ENCODE results near the gene VSTM2B.

Gene VSTM2B

DNA sequence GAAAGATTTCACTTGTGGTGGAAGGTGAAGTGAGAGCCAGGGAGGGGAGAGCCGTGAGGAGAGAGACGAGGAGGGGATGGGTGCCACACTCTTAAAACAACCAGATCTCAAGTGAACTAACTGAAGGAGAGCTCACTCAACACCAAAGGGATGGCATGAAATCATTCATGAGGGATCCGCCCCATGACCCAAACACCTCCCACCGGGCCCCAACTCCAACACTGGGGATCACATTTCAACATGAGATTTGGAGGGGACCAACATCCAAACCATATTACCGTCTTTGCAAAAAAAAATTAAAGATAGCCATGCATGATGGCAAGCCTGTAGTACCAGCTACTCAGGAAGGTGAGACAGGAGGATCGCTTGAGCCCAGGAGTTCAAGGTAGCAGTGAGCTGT lies 45.4 kb downstream of the VSTM2B start:
- no peak for DNase-seq

DNA sequence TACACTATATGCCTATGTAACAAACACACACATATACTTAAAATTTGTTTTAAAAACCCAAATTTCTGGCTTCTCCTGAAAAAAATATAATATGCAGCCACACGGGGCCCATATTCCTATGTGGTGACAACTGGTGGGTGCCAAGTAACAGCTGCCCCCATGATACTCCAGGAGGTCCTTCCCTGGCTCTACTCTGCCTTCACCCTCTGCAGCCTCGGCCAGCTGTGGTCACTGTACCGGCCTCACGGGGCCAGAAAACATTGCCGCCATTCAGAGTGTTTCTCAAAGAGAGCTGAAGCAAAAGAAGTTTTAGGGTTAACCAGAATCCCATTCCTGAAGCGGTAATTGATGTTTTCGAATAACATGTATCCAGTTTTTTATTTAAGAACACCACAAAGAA lies 47.7 kb downstream of the VSTM2B start:
- no peak for DNase-seq

DNA sequence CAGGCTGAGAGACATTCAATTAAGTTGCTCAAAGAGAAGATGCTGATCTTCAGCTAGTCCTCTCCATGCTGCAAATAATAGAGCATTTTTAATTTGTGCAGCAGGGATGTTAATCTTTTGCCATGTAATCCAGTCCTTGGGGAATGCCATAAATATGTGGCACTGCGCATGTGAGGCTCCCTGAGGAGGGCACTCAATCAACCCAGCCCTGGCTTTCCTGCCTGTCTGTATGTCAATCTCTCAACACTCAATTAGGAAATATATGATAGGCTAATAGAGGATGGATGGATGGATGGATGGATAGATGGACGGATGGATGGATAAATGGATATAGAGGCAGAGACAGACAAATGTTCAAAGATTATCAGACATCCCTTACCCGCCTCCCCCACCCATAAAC lies 48.7 kb downstream of the VSTM2B start:
- no peak for DNase-seq

DNA sequence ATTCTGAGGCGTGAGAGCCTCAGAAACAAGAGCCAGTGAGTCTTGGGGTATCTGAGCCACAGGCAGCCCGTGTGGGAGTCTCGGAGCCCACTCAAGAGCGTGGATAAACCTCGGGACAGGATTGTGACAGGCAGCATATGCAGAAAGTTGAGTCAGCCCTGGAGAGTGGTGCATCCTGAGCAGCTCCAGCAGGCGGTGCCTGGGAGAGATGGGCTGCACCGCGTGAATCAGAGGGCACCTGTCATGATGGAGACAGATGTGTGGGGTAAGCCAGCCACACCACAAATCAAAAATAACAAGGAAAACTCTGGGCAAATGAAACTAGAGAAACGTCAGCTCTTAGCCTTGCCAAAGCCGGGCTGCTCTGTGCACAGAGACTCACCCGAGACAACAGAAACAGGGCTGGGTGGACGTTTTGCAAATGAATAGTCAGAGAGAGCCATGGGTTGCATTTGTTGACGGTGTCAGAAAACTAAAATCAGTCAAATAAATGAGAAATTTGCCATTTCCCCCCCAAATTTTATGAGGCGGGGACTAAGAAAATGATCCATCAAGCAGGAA lies 50.3 kb downstream of the VSTM2B start:
- no peak for DNase-seq

DNA sequence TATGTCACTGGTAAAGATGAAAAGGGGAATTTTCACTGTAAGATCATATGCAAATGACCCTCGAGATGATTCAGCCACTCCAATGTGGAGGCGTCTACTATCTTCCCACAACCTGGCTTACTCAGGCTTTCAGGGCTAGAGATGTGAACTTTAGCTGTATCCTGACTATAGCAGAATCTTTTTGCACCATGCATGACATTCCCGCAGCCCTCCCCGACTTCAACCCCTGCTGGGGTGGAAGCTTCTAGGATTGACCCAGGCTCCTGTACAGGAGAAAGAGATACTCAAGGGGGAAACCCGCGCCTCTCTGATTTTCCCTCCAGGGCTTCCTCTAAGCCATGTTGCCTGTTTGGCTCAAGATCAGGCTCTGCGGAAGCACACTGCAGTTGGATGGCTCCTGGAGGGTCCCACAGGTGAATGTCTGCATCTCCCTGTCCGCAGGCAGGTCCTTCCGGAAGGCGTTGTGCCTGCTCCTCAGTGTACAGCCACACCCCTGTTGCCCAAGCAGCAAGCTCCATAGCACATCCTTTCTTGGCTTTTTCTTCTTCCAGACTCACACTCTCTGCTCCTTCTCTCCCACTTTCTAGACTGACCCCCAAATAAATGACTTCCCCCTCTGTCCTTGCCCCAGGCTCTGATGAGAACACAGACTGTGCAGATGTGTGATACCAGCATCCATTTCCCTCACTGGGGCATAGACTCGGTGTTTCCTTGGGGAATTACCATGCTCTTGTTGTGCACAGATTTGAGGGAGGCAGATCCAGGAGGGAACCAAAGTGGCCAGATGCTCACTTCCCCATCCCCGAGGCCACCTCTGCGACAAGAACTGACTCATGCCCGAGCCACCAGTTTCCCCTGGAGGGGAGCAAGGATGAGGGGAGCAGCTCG lies 51.2 kb downstream of the VSTM2B start:
- DNase-seq = no peak

DNA sequence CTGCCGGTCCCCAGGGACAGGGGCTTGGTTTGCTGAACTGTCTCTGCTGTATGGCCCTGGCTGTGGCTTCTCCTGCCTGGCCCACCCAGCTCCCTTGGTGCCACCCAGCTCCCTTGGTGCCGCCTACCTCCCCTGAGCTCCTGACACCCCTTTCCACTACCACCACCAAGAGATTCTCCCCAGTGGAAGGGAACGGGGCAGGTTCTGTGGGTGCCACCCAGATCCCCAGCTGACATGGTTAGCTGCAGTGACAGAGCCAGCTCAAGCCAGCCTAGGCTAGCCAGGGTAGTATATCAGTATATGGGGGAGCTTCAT lies 51.8 kb downstream of the VSTM2B start:
- no peak for DNase-seq

DNA sequence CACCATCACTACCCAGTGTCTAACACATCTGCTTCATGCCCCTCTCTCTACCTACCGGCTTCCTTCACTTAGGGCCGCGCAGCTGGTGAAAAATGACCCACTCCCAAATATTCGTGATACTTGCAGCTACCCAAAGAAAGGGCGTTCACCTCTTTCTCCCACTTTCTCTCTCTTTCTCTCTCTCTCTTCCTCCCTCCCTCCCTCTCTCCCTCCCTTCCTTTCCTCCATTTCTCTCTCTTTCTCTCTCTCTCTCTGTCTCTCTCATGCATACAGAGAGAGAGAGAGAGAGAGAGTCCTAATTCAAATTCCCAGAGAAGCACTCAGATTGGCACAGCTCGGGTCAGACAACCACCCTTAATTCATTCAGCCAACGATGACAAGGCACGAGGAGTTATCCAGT lies 52.6 kb downstream of the VSTM2B start:
- no peak for DNase-seq

DNA sequence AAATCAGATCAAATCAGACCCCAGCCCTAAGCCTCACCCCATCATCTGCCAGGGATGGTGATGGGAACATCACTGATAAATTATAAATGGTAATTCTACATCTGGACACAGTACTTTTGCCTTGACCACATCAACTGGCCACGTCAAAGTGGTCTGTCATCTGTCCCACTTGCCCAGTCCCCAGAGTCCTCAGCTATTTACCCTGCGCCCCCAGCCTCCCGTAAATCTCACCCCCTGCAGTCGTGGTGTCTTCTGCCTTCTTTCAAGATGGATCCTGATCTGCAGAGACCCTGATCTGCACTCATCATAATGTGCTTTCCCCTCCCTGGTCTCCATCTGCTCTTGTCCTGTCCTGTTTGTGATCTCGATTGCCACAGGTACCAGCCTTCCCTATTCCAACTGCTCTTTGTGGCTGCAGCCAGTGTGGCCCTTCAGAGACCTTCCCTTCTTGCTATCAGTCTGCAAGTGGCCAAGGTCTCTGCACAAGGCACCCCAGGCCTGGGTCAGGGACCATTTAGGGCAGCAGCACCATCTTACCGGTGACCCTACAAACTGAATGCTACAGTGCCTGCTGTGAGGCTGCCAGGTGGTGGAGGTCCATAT lies 53.6 kb downstream of the VSTM2B start:
- DNase-seq = no peak

DNA sequence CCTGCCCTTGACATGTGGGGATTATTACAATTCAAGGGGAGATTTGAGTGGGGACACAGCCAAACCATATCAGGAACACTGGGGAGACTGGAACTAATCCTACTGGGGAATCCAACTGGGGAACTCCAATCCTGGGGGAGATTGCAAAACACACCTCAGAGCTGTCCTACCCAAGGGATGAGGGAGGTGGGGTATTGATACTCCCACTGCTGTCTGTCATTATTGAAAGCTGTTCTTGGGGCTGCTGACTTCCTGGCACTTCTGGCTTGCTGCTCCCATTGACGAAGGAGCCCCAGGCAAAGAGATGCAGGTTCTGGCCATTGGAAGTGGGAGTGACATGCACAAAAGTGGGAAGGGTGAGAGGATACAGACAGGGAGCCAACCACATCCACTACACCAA lies 55.6 kb downstream of the VSTM2B start:
- DNase-seq = no peak

DNA sequence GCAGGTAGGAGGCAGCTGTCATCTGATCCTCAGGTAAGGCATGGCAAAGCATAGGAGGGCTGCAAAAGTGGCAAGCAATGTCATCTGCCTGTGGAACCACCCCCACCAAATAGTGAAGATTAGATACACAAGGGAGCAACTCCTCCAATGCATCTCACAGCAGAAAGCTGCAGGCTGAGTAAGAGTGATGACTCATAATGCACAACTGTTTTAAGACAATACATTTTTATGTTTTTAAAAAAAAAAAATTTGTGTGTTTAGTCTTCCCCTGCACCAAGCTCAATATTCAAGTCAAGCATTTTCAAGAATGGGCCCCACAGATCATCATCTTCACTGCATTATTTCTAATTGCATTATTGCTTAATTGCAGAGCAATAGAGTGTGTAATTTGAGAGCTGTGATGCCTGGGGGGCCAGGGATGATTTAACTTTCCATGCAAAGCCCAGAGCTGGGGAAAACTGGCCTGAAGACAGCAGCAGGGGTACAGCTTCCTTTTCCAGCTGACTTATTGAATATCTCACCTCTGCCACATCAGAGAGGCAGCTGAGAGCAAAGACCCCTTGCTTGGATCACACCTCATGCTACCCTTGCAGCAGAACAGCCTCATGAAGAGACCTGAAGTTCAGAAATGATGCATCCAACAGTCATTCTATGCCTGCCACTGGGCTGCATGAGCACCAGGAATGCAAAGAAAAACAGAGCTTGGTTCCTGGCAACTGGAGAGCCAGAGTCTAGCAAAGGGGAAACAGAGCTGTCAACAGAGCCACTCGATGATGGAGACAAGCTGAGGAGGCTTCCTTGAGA lies 57.6 kb downstream of the VSTM2B start:
- no peak for DNase-seq

DNA sequence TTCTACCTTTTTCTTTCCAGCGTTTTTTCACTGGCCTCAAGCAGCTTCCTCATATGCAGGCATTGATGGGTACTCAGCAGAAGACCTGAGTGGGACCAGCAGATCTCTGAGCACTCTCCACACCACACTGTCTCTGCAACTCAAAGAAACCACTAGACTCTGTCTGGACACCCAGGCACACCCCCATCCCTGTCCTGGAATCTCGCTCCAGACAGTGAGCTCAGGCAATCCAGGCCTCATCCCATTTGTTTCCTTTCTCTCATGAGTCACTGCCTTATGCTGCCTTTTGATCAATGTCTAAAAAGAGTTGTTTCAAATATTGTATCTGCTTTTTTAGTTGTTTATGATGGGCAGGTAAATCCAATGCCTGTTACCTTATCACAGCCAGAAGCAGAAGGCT lies 60.6 kb downstream of the VSTM2B start:
- no peak for DNase-seq

DNA sequence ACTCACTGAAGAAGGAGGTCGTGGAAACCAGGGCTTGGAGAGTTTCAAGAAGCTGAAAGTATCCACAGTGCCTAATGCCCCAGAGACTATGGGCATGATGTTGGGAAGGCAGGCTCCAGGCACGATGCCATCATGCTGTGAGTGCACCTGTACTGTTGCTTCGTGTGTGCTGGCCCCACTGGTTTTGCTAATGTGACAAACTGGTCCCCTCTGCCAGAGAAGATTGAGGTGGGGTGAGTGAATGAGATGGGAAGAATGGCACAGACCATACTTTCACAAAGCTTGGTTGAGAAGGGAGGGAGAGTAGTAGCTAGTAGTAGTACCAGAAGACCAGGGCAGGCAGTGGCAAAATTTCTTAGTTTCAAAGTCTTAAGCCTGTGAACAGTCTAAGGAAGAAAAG lies 61.3 kb downstream of the VSTM2B start:
- no peak for DNase-seq

DNA sequence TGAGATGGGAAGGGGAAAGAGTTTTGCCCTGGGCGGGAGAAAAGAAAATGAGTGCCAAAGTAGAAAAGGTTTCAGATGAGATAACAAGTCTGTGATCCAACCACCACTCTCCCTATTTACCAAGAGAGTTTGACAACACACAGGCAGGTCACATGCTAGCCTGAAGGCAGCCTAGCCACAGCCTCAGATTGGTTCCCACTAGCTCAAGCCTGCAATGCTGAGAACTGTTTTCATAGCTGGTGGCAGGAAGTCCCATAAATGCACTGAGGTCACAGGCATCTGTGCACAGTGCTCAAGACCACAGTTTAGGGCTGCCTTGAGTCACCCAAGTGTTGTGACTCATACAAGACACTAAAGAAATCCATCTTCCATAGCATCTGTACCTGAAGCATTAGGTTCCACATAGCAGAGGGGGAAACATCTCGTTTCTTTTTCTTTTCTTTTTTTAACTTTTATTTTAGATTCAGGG lies 61.8 kb downstream of the VSTM2B start:
- no peak for DNase-seq

DNA sequence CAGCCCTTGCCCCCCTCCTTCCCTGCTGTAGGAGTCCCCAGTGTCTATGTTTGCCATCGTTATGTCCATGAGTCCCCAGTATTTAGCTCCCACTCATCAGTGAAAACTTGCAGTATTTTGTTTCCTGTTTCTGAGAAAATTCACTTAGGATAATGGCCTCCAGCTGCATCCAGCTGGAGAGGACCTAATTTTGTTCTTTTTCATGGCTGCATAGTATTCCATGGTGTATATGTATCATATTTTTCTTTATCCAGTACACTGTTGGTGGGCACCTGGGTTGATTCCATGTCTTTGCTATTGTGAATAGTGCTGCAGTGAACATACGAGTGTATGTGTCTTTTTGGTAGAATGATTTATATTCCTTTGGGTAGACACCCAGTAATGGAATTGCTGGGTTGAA lies 62.3 kb downstream of the VSTM2B start:
- no peak for DNase-seq

DNA sequence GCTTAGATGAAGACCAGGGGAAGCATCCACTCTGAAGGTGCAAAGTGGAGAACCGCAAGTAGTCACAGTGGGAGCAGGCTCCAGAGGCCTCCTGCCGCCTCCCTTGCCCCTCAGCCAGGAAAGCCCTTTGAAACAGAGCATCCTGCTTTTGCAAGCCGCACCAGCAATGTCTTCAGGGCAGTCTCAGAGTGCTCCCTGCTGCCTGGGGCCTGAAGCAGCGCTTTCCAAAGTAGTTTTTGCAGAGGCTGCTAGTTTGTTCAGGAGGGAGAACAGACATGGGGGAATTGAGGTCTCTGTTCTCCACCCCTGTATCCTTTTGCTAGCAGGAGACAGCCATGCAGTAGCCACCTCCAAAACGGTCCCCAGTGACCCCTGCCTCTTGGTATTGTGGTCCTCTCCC lies 64.5 kb downstream of the VSTM2B start:
- no peak for DNase-seq

DNA sequence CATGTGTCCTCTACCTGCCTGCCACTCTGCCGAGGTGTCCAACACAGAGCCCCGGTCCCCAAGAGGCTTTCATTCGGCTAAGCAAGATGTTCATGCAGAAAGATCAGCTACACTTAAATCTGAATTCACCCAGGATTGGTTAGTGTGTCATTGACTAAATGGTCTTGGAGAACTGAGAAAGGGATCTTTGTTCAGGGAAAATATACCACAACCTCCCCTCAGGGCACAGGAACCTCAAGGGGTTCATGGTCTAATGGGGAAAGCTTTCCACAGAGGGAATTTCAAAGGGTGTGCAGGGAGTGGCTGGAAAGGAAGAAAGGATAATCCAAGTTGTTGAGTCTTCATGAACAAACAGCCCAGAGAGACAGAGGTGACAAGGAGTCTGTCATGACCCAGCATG lies 65.9 kb downstream of the VSTM2B start:
- no peak for DNase-seq

DNA sequence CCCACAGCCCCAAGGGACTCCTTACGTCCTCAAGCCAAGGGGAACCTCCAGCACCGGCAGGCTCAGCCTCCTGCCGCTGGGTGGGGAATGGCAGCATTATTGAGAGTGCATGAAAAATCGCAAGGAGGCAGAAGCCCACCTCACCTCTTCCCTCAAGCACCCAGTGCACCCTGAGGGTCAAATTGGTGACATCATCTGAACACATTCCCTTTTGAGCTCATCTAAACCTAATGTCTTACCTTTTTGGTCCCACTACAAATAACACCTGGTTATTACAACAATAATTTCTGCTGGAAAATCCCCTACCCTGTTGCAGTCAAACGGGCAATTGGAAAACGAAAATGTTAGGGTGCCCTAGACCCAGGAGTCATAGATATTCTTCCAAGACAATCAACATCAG lies 68.1 kb downstream of the VSTM2B start:
- DNase-seq = no peak

DNA sequence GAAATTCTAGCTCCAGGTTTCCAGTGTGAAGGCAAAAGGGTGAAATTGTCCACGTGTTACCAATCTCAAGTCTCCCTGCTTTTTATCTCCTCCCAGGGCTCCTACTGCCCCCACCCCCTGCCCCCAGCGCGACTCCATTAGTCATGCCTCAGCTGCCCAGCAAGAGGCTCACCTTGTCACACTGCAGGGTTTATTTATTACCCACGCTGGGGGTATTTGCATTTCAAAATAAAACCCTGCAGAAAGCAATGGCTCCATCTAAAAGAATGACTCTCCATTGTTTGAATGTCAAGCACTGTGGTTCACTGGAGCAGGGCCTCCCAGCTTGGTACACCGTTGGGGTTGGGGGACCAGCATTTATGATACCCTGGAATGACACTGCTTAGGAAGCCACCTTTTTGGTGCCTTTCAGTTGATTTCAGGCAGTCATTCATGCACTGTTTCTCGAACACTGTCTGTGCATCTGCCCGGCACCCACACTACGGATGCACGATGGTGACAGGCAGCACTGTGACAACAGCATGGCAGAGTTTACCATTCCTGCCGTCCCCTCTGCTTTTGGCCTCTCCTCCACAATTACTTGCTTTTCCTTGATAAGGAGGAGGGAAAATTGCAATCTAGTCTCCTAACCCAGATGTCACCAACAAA lies 70.4 kb downstream of the VSTM2B start:
- no peak for DNase-seq

DNA sequence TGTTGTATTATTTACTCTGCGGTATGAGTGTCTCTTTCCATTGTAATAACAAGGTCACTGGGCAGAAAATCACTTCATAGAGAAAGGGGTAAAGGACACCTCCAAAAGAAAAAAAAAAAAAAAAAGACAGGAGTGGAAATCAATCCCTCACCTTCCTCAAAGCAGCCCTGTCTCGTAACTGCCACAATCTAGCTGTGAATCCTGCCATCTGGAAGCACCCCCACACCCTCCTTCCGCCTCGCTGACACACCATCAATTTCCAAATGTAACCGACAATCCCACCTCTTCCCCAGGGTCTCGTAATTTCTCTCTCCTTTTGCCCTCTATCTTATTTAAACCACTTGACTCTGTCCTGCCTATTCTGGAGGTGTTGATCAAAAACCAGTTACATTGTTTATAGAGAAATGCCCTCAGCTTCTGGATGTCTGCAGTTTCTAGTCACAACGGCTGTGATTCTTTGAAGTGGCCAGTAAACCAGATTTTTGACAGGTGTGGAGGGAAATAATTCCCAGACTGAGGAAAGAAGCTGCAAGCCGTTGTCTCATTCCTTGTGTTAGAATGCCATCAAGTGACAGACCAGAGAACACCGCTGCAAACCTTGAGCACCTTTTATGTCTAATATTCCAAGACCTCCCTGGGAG lies 71.2 kb downstream of the VSTM2B start:
- peak; percentile 48 for DNase-seq

DNA sequence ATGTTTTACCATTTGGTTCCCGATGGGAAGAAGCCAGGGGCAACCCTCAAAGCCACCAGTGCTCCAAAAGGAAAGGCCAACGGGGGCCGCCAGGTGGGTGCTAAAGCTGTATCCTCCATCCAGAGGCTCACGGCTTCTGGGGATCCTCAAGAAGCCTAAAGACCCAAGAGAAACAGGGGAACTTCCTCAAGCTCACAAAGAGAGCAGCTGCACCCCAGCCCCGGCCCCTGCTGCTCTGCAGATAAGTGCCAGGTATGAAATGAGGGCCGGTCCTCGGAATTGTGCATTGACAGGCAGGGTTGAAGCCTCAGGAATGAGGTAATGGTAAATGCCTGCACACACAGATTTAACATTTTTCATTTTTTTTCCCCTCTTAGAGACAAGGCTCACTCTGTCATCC lies 72.2 kb downstream of the VSTM2B start:
- DNase-seq = no peak

DNA sequence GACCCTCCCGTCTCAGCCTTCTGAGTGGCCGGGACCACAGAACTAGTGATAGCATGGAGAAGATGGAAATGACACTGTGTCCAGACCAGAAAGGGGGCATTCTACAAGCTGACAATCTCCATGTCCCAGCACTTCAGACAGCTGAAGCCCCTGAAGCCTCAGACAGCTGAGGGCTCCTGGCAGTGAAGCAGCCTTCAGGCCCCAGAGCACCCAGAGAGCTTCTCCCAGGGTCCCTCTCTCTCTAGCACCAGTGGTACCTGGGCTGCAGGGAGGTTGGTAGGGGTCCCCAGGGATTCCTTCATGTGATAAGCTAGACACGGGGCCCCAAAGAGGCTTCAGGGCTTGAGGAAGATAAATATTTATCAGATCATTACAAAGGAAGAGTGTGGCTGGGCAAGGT lies 72.7 kb downstream of the VSTM2B start:
- no peak for DNase-seq

DNA sequence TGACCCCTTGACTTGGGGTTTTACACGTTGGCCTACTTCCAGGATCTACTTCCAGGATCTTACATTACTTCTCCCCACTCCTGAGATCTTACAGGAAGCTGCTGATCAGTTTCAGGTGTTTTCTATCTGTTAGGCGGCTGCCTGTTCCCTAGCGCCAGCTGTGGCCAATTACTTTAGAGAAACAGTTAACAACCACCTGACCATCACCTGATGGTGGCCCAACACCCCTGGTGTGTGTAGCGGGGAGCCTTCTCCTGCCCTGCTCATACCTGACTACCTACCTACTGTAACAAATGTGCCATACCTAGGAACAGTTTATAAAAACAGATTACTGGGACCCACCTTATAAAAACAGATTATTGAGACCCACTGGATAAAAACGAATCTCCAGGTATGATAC lies 77.5 kb downstream of the VSTM2B start:
- DNase-seq = no peak
